Neutrophil (primary cell): ENCODE data around the gene SREBF2.

Source experiments
- H3K27ac ChIP-seq: fragments of 200-600 bp; sonication (generic); 2 replicates; pipeline ENCODE4 v1.5.1; 2016; ENCODE audit warnings: mild to moderate bottlenecking, moderate library complexity
- H3K27me3 ChIP-seq: fragments of 200-600 bp; sonication (generic); 2 replicates; pipeline ENCODE4 v1.6.0; 2016; ENCODE audit warnings: mild to moderate bottlenecking
- H3K36me3 ChIP-seq: fragments of 200-600 bp; sonication (generic); 2 replicates; pipeline ENCODE4 v1.5.1; 2017
- H3K4me1 ChIP-seq, 2 experiments: fragments of 200-600 bp in 1 of 2; sonication (generic) in 1 of 2; 1 replicate in 1 of 2; 2 replicates in 1 of 2; pipeline versions ENCODE4 v1.5.1 to v1.6.1; 2013 to 2016; ENCODE audit warnings: low read depth in 1 of 2, low read length in 1 of 2, mild to moderate bottlenecking in 1 of 2, moderate library complexity in 1 of 2; ENCODE audit not compliant: control insufficient read depth in 1 of 2, insufficient read depth in 1 of 2
- H3K4me3 ChIP-seq, 2 experiments: fragments of 200-600 bp in 1 of 2; sonication (generic) in 1 of 2; 1 replicate in 1 of 2; 2 replicates in 1 of 2; pipeline ENCODE4 v1.5.1; 2013 to 2016; ENCODE audit warnings: low read depth in 1 of 2, low read length in 1 of 2, mild to moderate bottlenecking in 1 of 2, moderate library complexity in 1 of 2
- H3K9me3 ChIP-seq: fragments of 200-600 bp; sonication (generic); 2 replicates; pipeline ENCODE4 v1.5.1; 2016
- CTCF ChIP-seq: fragments of 200-600 bp; sonication (generic); IDR thresholded peaks from 2 replicates; pipeline ENCODE4 v1.5.1; 2016; ENCODE audit warnings: antibody characterized with exemption

SREBF2 gene

GRCh38 chr22:41915035-41915785, 82.3 kb downstream of the SREBF2 start, which contains the start of gene SHISA8:
TSS of gene SHISA8 (minus strand) at chr22:41915074. CDS start at chr22:41914667, 407 bp downstream.
- peaks cover 100% of the 10 kb centered on the region for H3K27me3 ChIP-seq
- no peaks in the 10 kb centered on the region for H3K36me3 ChIP-seq
- no peak within 1 kb of the TSS for H3K4me3 ChIP-seq
- no peak within 1 kb of the TSS for H3K27ac ChIP-seq
- no peak for TF ChIP-seq CTCF
- peaks cover 24 to 35% of the 10 kb centered on the region in 2 experiments for H3K4me1 ChIP-seq
- no peaks in the 10 kb centered on the region for H3K9me3 ChIP-seq

GRCh38 chr22:41915786-41916493, 83.0 kb downstream of the SREBF2 start:
- no peaks in the 10 kb centered on the region for H3K36me3 ChIP-seq
- peaks cover 100% of the 10 kb centered on the region for H3K27me3 ChIP-seq
- no peaks in the 10 kb centered on the region for H3K9me3 ChIP-seq
- H3K27ac ChIP-seq: no peak overlapping the region
- TF ChIP-seq CTCF: no peak
- H3K4me1 ChIP-seq: peaks cover 20 to 31% of the 10 kb centered on the region in 2 experiments
- no peak overlapping the region for H3K4me3 ChIP-seq

GRCh38 chr22:41916745-41917358, 83.9 kb downstream of the SREBF2 start:
- no peak for TF ChIP-seq CTCF
- Histone ChIP-seq H3K4me1 (peaks cover 19 to 27% of the 10 kb centered on the region in 2 experiments), H3K27me3 (peaks cover 100% of the 10 kb centered on the region), H3K9me3 (no peaks in the 10 kb centered on the region), H3K4me3 (no peak overlapping the region), H3K36me3 (no peaks in the 10 kb centered on the region), H3K27ac (no peak overlapping the region)

GRCh38 chr22:41917375-41917902, 84.5 kb downstream of the SREBF2 start:
- TF ChIP-seq CTCF: no peak
- Histone ChIP-seq H3K27ac (no peak overlapping the region), H3K36me3 (no peaks in the 10 kb centered on the region), H3K27me3 (peaks cover 100% of the 10 kb centered on the region), H3K4me1 (peaks cover 19 to 27% of the 10 kb centered on the region in 2 experiments), H3K4me3 (no peak overlapping the region), H3K9me3 (no peaks in the 10 kb centered on the region)

- Histone ChIP-seq H3K27me3 (peaks cover 100% of the 10 kb centered on the region), H3K4me3 (no peak overlapping the region), H3K4me1 (peaks cover 19 to 27% of the 10 kb centered on the region in 2 experiments), H3K27ac (no peak overlapping the region), H3K36me3 (no peaks in the 10 kb centered on the region), H3K9me3 (no peaks in the 10 kb centered on the region)
- no peak for TF ChIP-seq CTCF
These were observed 85.2 kb downstream of the SREBF2 start for GRCh38 chr22:41917903-41918791.
